HepG2 (cell line): Measurements from ENCODE around the gene GRK6. TPM values are rescaled to one million over a fixed set of nuclear protein-coding genes. Genes with fewer than 3 reads are reported as not detected.
A peak's percentile ranks its signal among the peaks of the same experiment; 100 is the strongest.

Experiments
- ATAC-seq: fragments of 200-7000 bp; cut with Tn5 transposase; 3 replicates; pipeline ENCODE4 v1.9.1; 2020; ENCODE audit warnings: mild to moderate bottlenecking, moderate library complexity
- BruUV-seq: library from RNA; stranded (reverse); fragments of 400-500 nt; replicated peaks from 2 replicates; lab custom pipeline; 2021; lab: Mats Ljungman, UMichigan
- CTCF ChIA-PET: fragments of 300-600 bp; formaldehyde crosslinking; extraction: SDS; loops from one replicate; lab custom pipeline; 2021; ENCODE audit warnings: low total read pairs, inconsistent platforms, low intra/inter-chr PET ratio; lab: Yijun Ruan, JAX
- POLR2A ChIA-PET: fragments of 350-600 bp; sonication (Branson Sonifier 250); formaldehyde crosslinking; loops from one replicate; lab custom pipeline; 2020; ENCODE audit warnings: antibody characterized with exemption, inconsistent platforms; lab: Yijun Ruan, JAX
- DNase-seq: peaks from one replicate; pipeline ENCODE4 v3.0.0-alpha.2; 2015; ENCODE audit warnings: low spot score
- FAIRE-seq: peaks from 3 replicates; lab custom pipeline; 2011; peaks lifted over from hg19 to GRCh38; lab: Jason Lieb, UNC
- H2AFZ ChIP-seq: one replicate; pipeline ENCODE4 v1.6.1; 2011; ENCODE audit warnings: low read length, inconsistent platforms
- H3K27ac ChIP-seq: fragments of 300-600 bp; 3 replicates; pipeline ENCODE4 v1.8.0; 2011; ENCODE audit warnings: mixed run types, mild to moderate bottlenecking, mixed read lengths, low read length, inconsistent platforms; ENCODE audit not compliant: insufficient read depth; ENCODE audit errors: extremely low read length
- H3K27me3 ChIP-seq, 2 experiments: fragments of 200-600 bp in 1 of 2; 2 replicates in 1 of 2; 3 replicates in 1 of 2; pipeline versions ENCODE4 v1.6.0 to v1.8.0; 2011; ENCODE audit warnings: low read length in 2 of 2, mild to moderate bottlenecking in 2 of 2, moderate library complexity in 2 of 2, inconsistent platforms in 1 of 2; ENCODE audit not compliant: insufficient read depth in 2 of 2, control insufficient read depth in 1 of 2
- H3K36me3 ChIP-seq, 2 experiments: fragments of 200-600 bp in 1 of 2; replicated peaks in 1 of 2; 2 replicates in 1 of 2; 3 replicates in 1 of 2; pipeline versions ENCODE4 v1.5.1 to v1.8.0; 2011; ENCODE audit warnings: low read length in 2 of 2, inconsistent platforms in 1 of 2; ENCODE audit not compliant: insufficient read depth in 2 of 2, control insufficient read depth in 1 of 2
- H3K4me1 ChIP-seq: 2 replicates; pipeline ENCODE4 v1.5.1; 2012; ENCODE audit warnings: low read length, inconsistent platforms; ENCODE audit not compliant: insufficient read depth
- H3K4me2 ChIP-seq: 2 replicates; pipeline ENCODE4 v1.6.0; 2011; ENCODE audit warnings: low read depth, low read length, inconsistent platforms
- H3K4me3 ChIP-seq, 3 experiments: fragments of 200-600 bp in 1 of 3; sonication (generic), shearing (Covaris generic) in 1 of 3; replicated peaks in 1 of 3; 2 replicates each; pipeline ENCODE4 v1.5.1; 2011 to 2016; ENCODE audit warnings: low read length in 3 of 3, inconsistent platforms in 2 of 3, low read depth in 2 of 3, mild to moderate bottlenecking in 2 of 3, control low read depth in 1 of 3, mixed read lengths in 1 of 3; ENCODE audit not compliant: insufficient read depth in 1 of 3
- H3K79me2 ChIP-seq: one replicate; pipeline ENCODE4 v1.6.1; 2011; ENCODE audit warnings: low read length, inconsistent platforms; ENCODE audit not compliant: insufficient read depth
- H3K9ac ChIP-seq: 2 replicates; pipeline ENCODE4 v1.6.0; 2011; ENCODE audit warnings: mild to moderate bottlenecking, low read depth, low read length, inconsistent platforms; ENCODE audit not compliant: insufficient read depth
- H3K9me3 ChIP-seq: 2 replicates; pipeline ENCODE4 v1.5.1; 2012; ENCODE audit warnings: mild to moderate bottlenecking, low read length
- H4K20me1 ChIP-seq: 2 replicates; pipeline ENCODE4 v1.6.0; 2011; ENCODE audit warnings: inconsistent platforms, mild to moderate bottlenecking, low read length, moderate library complexity; ENCODE audit not compliant: insufficient read depth
- AGO2 ChIP-seq: fragments of 200-400 bp; formaldehyde crosslinking; optimal IDR thresholded peaks from 2 replicates; pipeline ENCODE3; 2017; ENCODE audit warnings: mild to moderate bottlenecking, low read depth, low read length, moderate library complexity
- ARID3A ChIP-seq: IDR thresholded peaks from 2 replicates; pipeline ENCODE4 v1.6.1; 2012; ENCODE audit warnings: low read depth, low read length, improper control_type of control experiment
- POLR2AphosphoS5 ChIP-seq: IDR thresholded peaks from 2 replicates; pipeline ENCODE4 v1.6.1; 2012; ENCODE audit warnings: low read depth, low read length
- POLR2G ChIP-seq: fragments of 200-400 bp; formaldehyde crosslinking; IDR thresholded peaks from 2 replicates; pipeline ENCODE4 v1.6.1; 2018; ENCODE audit warnings: mild to moderate bottlenecking, low read depth, low read length, moderate library complexity
- RBM39 ChIP-seq: fragments of 200-400 bp; formaldehyde crosslinking; IDR thresholded peaks from one replicate; pipeline ENCODE4 v1.6.1; 2018; ENCODE audit warnings: antibody characterized with exemption, mild to moderate bottlenecking, low read depth, low read length; ENCODE audit not compliant: poor library complexity, severe bottlenecking
- YEATS2 ChIP-seq: sonication (generic); formaldehyde crosslinking; IDR thresholded peaks from 2 replicates; pipeline ENCODE4 v1.4.0; 2020; ENCODE audit warnings: missing genetic modification reagents, borderline replicate concordance
- ZNF207 ChIP-seq: fragments of 450-650 bp; IDR thresholded peaks from 2 replicates; pipeline ENCODE4 v1.6.1; 2016; ENCODE audit warnings: antibody characterized with exemption, borderline replicate concordance
- ZNF333 ChIP-seq: sonication (generic); formaldehyde crosslinking; IDR thresholded peaks from 2 replicates; pipeline ENCODE4 v1.4.0; 2020; ENCODE audit warnings: mild to moderate bottlenecking, missing genetic modification reagents, borderline replicate concordance
- ZNF383 ChIP-seq: sonication (generic); formaldehyde crosslinking; IDR thresholded peaks from 2 replicates; pipeline ENCODE4 v1.4.0; 2020; ENCODE audit warnings: missing genetic modification reagents, mild to moderate bottlenecking, borderline replicate concordance
- ZNF556 ChIP-seq: sonication (generic); formaldehyde crosslinking; IDR thresholded peaks from 2 replicates; pipeline ENCODE4 v1.4.0; 2020; ENCODE audit warnings: mild to moderate bottlenecking, missing genetic modification reagents, borderline replicate concordance
- ZNF770 ChIP-seq: sonication (generic); formaldehyde crosslinking; IDR thresholded peaks from 2 replicates; pipeline ENCODE4 v1.5.0; 2020; ENCODE audit warnings: mild to moderate bottlenecking, missing genetic modification reagents
- ZSCAN30 ChIP-seq: sonication (generic); formaldehyde crosslinking; IDR thresholded peaks from 2 replicates; pipeline ENCODE4 v1.5.0; 2020; ENCODE audit warnings: mild to moderate bottlenecking, missing genetic modification reagents
- WGBS: methylation state at CpG from one replicate; pipeline ENCODE4 v1.1.6; 2017; ENCODE audit warnings: low lambda C conversion rate; 5-methylcytosine and 5-hydroxymethylcytosine counted together
- in situ Hi-C: cut with HindIII; loops from 2 replicates; pipeline ENCODE4 v1.10.0; 2017; ENCODE audit warnings: low pct_unique_long_range_greater_than_20kb; ENCODE audit not compliant: extremely low pct_ligation_motif_present
- intact Hi-C: fragments of 100-400 bp; cut with micrococcal nuclease; formaldehyde crosslinking; loops from one replicate; pipeline ENCODE4 v1.10.0; 2022; ENCODE audit not compliant: unreplicated experiment
- polyA plus RNA-seq, 8 experiments: library from polyadenylated mRNA; depleted of rRNA in 3 of 8; stranded (reverse) in 7 of 8; unstranded in 1 of 8; fragments of >200 nt; fragmentation: Illumina TruSeq in 4 of 8; extraction: Trizol in 4 of 8; gene quantifications; 2 replicates each; pipeline versions ENCODE4 v1.2.1 to v1.2.3, GENCODE V29; 2011 to 2016; ENCODE audit warnings: low read depth in 4 of 8, missing spikeins in 1 of 8, mixed read lengths in 1 of 8; ENCODE audit not compliant: insufficient read depth in 1 of 8
- total RNA-seq, 5 experiments: library from RNA; depleted of rRNA; stranded (reverse); fragments of >200 nt; fragmentation: Illumina TruSeq; extraction: Trizol; gene quantifications; 2 replicates each; pipeline ENCODE4 v1.2.3, GENCODE V29; 2016; ENCODE audit warnings: low read depth in 1 of 5
- TF ChIP-seq, protein P1 (sequence below): sonication (generic); formaldehyde crosslinking; IDR thresholded peaks from 2 replicates; pipeline ENCODE4 v1.4.0; 2020; ENCODE audit warnings: missing genetic modification reagents, borderline replicate concordance

The GRK6 gene
- total and polyA plus RNA-seq, 2 of the 13 experiments (the other 11 are each of a cell fraction or from before 2014, with no cell fraction given) = 13.2 to 19.9 TPM

DNA sequence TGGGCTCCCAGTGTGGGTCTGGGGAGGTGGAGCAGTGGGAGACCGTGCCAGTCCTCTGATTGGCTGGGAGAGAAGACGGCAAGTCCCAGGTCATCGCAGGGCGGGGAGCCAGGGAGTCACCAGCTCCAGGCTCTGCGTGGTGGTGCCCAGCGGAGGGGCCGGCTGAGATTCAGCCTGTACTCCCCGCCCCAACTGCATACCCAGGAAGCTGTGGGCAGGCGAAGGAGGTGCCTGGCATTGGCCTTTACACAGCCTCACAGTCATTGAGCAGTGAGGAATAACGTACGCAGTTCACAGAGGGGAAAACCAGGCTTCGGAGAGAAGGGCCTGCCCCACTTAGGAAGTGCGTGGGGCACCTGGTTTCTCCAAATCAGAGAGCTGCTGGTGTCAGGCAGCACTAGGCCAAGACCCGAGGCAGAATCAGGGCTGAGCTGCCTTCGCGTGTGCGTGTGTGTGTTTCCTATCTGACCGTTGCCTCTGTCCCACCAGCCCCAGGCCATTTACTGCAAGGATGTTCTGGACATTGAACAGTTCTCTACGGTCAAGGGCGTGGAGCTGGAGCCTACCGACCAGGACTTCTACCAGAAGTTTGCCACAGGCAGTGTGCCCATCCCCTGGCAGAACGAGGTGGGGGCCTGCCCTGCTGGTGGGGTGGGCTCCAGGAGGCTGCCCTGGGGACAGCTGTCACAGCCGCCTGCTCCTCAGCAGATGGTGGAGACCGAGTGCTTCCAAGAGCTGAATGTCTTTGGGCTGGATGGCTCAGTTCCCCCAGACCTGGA is 13.9 kb downstream of the GRK6 start:
- peaks cover 2% of the 10 kb centered on the region; the same call in 1 of the 2 replicates for H4K20me1 ChIP-seq
- CTCF ChIA-PET = no interaction called here
- no peak for FAIRE-seq
- 0 out of 2 replicates have a peak, but pooled peaks have one; percentile 21 for TF ChIP-seq POLR2G
- no peak for TF ChIP-seq ZNF207
- peak; percentile 7 for TF ChIP-seq AGO2
- TF ChIP-seq ZNF556 = no peak
- TF ChIP-seq YEATS2 (CRISPR knock-in tag) = no peak
- TF ChIP-seq ZNF333 = no peak
- TF ChIP-seq, protein P1, sequence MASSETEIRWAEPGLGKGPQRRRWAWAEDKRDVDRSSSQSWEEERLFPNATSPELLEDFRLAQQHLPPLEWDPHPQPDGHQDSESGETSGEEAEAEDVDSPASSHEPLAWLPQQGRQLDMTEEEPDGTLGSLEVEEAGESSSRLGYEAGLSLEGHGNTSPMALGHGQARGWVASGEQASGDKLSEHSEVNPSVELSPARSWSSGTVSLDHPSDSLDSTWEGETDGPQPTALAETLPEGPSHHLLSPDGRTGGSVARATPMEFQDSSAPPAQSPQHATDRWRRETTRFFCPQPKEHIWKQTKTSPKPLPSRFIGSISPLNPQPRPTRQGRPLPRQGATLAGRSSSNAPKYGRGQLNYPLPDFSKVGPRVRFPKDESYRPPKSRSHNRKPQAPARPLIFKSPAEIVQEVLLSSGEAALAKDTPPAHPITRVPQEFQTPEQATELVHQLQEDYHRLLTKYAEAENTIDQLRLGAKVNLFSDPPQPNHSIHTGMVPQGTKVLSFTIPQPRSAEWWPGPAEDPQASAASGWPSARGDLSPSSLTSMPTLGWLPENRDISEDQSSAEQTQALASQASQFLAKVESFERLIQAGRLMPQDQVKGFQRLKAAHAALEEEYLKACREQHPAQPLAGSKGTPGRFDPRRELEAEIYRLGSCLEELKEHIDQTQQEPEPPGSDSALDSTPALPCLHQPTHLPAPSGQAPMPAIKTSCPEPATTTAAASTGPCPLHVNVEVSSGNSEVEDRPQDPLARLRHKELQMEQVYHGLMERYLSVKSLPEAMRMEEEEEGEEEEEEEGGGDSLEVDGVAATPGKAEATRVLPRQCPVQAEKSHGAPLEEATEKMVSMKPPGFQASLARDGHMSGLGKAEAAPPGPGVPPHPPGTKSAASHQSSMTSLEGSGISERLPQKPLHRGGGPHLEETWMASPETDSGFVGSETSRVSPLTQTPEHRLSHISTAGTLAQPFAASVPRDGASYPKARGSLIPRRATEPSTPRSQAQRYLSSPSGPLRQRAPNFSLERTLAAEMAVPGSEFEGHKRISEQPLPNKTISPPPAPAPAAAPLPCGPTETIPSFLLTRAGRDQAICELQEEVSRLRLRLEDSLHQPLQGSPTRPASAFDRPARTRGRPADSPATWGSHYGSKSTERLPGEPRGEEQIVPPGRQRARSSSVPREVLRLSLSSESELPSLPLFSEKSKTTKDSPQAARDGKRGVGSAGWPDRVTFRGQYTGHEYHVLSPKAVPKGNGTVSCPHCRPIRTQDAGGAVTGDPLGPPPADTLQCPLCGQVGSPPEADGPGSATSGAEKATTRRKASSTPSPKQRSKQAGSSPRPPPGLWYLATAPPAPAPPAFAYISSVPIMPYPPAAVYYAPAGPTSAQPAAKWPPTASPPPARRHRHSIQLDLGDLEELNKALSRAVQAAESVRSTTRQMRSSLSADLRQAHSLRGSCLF = no peak
- no peak for TF ChIP-seq ZNF383 (CRISPR knock-in tag)
- no peak for TF ChIP-seq ARID3A
- no peak for TF ChIP-seq ZNF770 (CRISPR knock-in tag)
- TF ChIP-seq RBM39 = no peak
- TF ChIP-seq POLR2AphosphoS5 = no peak
- no peak for TF ChIP-seq ZSCAN30 (CRISPR knock-in tag)

More for the DNA sequence above, 13.9 kb downstream of the GRK6 start:
- WGBS = 98% methylated on average over 15 of the region's 24 CpGs
- ATAC-seq (no peak), DNase-seq (no peak)
- no peaks in the 10 kb centered on the region for H3K27me3 ChIP-seq
- H3K79me2 ChIP-seq = no peaks in the 10 kb centered on the region
- BruUV-seq = no TSS peak
- H3K9ac ChIP-seq = no peak overlapping the region
- no peak overlapping the region for H2AFZ ChIP-seq
- intact Hi-C loops (no loop called here), in situ Hi-C loops (no loop called here)
- no peak overlapping the region for H3K27ac ChIP-seq
- H3K4me1 ChIP-seq = peaks cover 30% of the 10 kb centered on the region
- H3K9me3 ChIP-seq = no peaks in the 10 kb centered on the region
- H3K36me3 ChIP-seq = peaks cover 8 to 16% of the 10 kb centered on the region in 2 experiments; a peak in 4 of 5 replicates
- H3K4me3 ChIP-seq = no peak overlapping the region
- H3K4me2 ChIP-seq = no peak overlapping the region
- POLR2A ChIA-PET = interaction anchor here (1.3 to 2.0 kb wide), 2 partner anchors 14 to 15 kb away, joined by 3 to 8 read pairs; partner anchors contain the start of gene GRK6
